Muscle of arm (tissue), 12 donors: ENCODE measurements around the gene SEC16A. TPM values are rescaled to one million over a fixed set of nuclear protein-coding genes. Genes with fewer than 3 reads are reported as not detected.

Experiments used
- DNase-seq: peaks from one replicate; pipeline ENCODE4 v3.0.0-alpha.2; 2013
- polyA plus RNA-seq, 12 donors: library from polyadenylated mRNA; unstranded; fragments of 120-200 nt; gene quantifications; one replicate each; pipeline ENCODE4 v1.2.1, GENCODE V29; 2013; ENCODE audit not compliant: insufficient read length in 12 of 12

Gene SEC16A
- polyA plus RNA-seq, 12 donors, result 29.9 to 45.1 (median 36.7) TPM; not detected in 1

DNA sequence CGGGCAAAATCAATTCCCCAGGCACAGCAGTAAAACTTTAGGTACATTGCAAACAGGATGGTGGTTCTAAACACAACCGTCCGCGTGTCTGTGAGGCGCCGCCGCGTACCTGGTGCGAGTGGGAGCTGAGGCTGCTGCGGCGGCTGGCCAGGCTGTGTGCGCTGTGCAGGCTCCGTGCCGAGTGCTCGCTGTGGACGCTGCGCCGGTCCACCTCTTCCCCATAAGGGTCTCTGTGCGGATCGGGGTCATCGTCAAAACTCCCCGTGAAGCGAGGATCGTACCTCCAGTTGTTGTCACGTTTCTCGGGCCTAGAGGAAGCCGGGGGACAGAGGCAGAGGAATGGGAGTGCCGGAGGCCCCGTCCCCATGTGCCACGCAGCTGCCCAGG is 16.7 kb downstream of the SEC16A start:
- DNase-seq, result no peak

DNA sequence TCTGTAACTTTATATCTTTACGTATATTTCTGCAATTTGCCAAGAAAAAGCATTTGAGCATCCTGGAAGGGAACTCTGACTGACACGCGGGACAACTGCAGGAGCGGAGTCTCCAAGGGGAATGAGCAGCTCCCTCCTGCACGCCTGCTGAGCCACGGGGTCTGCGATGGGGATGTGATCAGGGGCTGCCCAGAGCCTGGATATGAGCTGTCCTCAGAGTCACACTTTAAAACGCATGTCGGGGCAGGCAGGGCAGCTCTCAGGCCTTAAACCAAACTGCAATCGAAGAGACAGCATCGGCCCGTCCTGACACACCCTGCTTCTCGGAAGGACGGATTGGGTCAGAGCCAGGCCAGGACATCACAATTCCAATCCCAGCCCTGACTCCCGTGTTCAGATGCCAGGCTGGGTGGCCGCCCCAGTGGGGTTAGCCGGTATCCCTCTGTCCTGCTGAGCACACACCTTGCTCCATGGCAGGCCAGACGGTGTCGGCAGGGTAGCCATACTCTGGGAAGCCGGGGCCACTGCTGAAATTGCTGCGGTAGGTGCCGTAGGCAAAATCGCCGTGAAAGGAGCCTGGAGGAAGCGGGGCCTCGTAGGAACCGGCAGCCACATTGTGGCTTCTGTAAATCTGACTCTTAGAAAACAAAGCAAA is 17.2 kb downstream of the SEC16A start:
- no peak for DNase-seq

DNA sequence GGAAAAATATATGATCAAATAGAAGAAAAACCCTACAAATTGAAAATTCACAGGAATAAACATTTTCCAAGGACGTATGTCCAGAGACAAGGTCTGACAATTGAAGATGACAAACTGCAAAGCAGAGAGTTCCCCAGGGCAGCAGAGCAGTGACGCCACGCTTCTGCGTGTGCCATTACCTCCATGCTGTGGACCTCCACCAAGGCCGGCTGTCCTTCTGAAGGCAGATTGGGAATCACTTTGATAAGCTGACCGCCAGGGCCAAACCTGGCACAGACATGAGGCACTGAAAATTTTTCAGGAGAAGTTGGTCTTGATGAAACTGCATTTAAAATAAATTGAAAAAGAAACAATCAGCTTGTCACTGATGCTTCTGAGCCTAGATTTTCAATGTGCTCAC is 18.6 kb downstream of the SEC16A start:
- DNase-seq, result no peak

DNA sequence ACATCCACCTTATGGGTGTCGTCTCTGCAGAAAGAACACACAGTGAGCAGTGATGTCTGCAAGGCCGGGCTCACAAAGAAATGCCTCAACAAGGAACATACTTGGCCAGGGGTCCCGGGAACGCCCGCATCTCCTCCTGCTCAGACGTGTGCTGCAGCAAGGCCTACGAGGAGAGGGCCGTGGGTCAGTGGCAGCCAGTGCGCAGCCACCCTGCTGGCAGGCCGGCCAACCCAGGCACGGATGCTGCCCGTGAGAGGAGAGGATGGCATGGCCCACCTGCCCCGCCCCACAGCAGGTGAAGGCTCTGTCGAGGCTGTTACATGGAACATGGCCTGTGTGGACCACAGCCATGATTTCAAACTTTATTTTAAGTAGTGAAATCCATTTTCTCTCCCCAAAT is 19.3 kb downstream of the SEC16A start:
- DNase-seq, result no peak

DNA sequence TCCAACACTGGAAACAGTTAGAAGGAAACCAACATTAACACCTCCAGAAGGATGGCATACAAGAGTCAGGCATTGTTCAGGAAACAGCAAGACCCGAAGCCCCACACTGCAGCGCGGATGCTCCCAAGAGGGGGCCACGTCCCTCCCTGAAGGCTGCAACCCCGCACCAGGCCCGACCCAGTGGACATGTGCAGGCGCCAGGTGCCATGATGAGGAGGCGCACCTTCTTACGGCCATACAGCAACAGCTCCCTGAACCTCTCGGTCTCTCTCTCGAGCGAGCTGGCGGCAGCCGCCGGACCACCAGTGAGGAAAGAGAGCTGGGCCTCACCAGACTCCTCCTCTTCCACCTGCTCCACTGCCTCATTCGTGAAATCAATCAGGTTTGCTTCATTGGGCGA is 20.2 kb downstream of the SEC16A start:
- DNase-seq, result no peak

DNA sequence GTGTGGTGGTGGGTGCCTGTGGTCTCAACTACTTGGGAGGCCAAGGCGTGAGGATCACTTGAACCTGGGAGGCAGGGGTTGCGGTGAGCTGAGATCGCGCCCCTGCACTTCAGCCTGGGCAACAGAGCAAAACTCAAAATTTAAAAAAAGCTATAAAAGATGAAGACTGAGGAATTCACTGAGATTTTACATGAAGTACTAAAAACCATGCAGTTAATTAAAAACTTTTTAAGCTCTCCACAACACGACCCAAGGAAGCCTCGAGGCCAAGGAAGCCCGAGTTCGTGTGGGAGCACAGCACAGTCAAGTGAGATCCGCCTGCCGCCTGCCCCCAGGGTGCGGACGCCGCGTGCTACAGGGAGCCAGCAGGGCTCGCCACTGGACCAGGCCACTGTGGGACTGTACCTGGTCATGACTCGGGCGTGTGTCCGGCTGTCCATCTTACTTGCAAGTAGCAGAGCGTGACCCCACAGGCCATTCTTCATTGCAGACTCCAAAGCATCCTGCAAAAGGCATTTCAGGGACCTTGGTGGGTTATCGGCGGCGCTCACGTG is 22.0 kb downstream of the SEC16A start:
- no peak for DNase-seq

DNA sequence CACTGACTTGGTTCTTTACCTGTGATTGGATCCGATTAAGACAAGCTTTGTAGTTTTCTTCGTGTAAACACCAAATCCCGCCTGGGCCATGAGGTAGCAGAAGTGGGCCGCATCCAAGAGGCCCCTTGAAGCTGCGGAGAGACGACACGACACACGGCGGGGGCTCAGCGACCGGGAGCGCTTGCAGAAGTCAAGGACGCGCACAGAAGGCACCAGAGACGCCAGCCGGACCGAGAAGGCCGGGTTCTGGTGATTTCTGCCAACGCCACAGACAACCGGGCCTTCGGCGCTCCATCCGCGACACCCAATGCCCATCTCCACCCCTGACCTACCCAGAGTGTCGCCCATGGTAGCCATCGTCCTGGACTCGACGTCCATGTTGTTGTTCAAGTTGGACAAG is 23.4 kb downstream of the SEC16A start:
- no peak for DNase-seq

DNA sequence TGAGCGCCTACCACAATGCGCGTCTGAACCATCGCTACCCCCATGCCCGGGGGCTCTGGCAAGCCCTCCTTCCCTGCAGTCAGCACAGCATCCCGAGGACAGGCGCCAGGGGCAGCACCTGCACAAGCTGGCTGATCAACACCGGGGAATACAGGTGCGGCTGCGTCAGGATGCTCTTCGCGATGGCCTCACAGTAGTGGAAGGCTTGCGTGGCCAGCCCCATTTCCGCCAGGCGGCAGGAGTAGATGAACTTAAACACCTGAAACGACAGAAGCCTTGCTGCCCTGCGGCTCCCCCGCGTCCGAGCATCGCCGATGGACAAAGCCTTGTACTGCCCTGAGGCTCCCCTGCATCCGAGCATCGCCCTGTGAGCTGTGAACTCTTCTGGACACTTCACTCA is 25.5 kb downstream of the SEC16A start:
- no peak for DNase-seq

DNA sequence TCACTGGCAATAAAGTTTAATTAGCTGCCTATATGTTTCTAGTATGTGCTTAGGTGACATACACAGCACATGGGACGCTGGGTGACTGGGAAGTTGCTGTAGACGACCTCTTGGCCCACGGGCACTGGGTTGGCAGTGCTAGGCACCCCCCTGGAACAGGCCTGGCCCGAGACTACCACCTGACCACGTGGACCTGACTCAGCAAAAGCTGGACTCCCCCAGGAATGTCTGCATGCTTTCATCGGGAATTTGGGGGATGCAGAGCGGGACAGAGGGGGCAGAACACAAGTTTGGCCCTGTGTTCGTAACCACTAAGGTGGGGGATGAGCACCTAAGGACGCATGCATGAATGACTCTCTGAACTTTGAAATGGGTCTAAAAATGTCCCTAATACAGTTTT is 26.6 kb downstream of the SEC16A start:
- DNase-seq, result no peak

DNA sequence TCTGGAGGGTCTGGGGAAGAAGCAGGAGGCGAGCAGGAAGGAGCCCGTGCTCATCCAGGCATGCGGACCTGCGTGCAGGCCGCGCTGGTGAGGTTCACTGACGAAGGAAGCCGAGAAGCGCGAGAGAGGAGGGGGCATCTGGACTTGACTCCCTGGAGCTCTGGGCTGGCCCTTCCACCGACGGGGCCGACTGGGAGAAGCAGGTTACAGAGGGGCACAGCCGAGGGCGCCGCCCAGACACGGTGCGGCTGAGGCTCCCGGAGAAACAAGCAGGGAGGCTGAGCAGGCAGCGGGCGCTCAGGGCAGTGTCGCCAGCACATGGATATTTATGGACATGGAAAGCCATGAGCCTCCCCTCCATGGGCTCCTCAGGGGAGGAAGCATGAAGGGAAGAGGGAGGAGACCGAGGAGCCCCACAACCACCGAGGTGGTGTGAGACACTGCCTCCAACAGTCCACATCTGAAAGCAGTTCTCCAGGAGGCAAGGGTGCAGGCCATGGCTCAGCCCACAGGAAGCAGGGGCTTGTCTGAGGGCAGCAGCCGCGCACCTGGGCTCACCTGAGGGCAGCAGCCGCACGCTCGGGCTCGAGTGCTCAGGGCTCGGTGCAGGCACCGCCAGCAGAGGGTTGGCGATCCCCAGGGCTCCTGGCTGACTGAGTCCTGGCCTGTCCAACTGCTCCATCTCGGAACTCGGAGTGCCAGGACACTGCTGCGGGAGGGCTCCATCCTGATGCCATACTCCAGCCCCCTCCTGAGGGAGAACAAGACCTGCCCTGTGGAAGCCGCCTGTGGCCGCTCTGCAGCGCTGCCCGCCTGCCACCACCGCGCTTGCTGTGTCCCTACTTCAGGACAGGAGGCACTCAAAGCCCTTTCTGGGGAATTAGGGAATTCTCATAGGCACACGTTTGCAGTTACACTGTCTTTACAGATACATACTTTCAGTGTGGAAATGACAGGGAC is 27.5 kb downstream of the SEC16A start:
- no peak for DNase-seq

DNA sequence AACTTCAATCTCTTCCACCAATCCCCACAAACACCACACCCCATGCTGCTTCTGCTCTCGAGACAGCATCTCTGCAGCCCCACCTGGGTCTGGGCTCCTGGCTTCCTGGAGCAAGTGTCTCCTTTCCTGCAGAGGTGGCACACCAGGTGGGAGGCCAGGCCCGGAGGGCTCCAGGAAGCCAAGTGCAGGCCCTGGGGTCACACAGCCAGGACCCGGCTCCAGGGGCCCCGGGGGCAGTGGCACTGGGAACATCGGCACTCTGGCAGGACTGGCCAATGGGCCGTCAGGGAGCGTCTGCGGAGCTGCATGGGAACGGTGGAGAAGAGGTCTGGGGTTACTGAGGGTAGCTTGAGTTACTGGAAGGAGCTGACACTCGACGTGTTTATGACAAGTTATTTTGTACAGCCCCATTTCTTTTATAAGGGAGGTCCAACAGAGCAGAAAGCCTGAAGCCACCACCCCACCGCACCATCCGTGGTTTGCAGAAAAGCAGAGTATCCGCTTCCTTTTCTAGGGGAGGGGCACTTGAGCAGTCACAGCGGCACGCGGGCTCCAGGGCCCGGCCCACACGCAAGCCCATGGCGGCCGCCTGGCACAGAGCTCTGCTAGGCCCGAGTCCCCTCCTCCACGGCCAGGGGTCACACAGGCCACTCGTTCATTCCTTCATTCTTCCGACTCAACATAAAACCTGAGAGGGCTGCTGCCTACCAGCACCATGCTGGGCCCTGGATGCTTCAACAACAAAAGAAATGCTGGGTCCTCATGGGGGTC is 28.6 kb downstream of the SEC16A start:
- DNase-seq, result no peak

DNA sequence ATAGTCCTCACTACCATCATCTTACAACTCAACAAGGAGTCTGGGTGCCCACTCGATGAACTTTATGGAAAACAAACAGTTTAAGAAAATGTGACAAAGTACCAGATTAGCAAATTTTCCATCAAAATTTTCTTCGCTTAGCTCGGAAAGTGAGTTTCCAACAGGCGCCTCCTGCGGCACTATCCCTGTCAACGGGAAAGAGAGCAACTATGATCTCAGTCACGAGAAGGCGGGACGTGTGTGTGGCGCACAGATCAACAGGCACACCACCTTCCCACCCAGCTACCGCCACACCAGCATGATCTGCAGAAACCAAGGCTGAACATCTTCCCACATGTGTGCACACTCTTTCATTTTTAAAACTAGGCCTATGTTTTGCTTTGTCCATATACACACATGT is 29.5 kb downstream of the SEC16A start:
- DNase-seq, result no peak

DNA sequence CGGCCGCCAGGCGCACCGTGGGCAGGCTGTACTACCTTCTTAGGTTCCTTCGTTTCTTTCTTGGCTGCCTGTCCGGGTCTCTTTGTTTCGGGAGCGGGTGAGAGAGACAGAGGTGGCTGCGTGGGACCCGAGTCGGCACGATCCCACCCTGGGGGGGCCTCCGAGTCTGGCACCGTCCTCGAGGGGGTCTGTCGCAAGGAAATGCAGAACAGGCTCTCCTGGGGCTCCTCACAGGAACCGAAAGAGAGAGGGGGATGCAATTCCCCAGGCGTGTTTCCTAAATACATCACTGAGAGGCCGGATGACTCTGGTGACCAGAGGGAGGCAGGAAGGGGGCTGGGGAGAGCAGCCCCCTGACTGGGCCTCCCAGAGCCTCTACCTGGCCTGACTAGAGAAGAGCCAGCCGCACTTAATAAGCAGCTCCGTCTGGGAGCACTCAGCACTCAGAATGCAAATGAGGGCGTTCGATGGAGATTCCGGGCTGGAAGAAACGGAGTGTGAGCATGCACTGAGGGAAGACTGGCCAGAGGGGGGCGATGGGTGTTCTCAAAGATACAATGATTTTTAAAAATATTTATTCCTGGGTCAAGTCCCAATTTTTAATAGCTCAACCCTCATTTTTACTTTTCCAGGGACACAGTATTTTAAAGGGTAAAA is 31.5 kb downstream of the SEC16A start:
- no peak for DNase-seq

DNA sequence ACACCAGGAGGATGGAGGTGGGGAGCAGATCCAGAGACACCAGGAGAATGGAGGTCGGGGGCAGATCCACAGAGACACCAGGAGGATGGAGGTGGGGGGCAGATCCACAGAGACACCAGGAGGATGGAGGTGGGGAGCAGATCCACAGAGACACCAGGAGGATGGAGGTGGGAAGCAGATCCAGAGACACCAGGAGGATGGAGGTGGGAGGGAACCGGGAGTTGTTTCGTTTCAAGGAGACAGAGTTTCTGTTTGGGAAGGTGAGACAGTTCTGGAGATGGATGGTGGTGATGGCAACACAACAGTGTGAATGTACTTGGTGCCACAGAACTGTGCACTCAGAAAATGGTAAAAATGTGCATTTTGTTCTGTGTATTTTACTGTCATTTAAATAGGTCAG is 34.2 kb downstream of the SEC16A start:
- no peak for DNase-seq

DNA sequence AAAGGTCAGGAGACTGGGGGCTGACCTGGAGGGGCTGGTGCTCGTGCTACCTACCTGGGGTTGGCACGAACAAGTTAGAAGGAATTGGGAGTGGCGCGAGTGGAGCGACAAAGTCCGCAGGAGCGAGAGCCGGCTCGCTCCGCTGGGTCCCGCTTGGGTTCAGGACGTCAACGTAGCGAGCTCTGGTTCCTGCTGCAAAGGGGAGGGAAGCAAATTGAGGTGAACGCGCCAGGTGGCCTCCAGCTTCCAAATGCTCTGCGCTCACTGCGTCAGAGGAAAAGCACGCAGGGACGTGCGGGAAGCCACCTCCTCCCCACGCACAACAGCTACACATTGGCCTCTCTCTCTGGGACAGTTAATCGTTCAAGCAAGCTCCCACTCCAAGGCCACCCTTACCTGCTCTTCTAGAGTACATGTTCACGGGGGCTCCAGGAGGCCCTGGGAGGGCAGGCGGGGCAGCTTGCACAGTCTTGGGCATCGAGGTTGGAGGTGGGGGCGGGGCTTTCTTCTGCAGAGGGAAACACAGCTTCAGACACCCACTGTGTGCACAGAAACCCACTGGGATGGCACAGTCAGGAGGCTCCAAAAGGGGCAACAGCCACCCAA is 35.6 kb downstream of the SEC16A start:
- no peak for DNase-seq

DNA sequence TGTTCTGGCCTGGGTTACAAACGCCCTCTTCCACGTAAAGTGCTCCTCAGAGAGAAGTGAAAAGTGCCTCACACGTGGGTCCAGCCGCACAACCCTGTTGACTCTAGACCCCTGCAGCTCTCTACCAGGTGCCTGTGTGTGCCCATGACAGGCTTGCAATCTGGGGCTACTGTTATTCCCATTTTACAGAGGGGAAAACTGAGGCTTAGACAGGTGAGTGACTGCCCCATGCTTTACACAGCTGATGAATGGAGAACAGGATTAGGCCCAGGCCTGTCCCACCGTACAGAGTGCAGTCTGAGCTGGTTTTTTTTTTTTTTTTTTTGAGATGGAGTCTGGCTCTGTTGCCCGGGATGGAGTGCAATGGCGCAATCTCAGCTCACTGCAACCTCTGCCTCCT is 37.0 kb downstream of the SEC16A start:
- no peak for DNase-seq

DNA sequence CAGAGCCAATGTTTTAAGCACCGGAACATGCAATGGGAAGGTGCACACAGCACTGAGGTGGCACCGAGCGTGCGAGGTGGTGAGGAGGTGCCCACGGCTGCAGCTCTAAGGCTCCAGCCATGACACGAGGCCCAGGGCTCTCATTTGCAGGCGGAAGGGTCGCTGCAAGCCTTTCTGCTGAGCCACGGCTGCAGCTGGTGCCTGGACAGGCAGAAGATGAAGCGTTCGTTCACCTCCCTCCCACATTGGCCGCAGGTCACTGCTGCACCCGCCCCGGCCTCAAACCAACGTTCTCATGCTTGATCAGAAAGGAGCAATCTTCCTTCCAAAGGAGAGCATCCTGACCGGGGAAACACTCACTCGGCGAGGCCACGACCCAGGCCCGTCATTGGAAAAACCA is 38.7 kb downstream of the SEC16A start:
- no peak for DNase-seq

DNA sequence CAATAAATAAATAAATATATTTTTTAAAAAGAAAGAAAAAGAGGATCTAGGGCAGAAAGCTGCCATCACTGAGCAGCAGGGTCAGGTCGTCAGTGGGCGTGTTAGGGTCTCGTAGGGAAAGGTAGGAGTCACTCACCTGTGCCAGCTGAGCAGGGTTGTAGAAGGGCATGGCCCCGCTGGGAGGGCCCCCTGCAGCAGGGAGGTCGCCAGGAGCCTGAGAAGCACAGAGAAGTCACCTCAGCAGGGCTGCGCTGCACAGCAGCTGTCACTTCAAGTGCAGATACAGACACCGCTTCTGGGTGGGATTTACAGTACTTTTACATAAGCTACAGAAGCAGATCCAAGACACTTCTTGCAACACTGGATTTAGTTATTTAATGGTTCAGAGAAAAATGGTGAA is 39.2 kb downstream of the SEC16A start:
- DNase-seq, result no peak

DNA sequence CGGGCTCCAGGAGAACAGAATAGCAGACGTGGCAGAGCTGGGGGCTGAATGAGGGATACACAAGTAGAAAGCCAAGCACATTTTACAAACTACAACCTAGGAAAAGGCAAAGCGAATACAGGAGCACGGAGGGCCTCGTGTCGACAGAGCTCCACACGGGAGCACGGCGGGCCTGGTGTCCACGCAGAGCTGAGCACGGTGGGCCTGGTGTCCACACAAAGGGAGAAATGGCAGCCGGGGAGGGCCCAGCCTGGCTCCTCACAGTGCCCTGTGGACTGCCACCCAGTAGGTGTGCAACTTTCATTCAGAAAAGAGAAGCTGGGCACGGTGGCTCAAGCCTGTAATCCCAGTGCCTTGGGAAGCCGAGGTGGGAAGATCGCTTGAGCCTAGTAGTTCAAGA is 39.8 kb downstream of the SEC16A start:
- no peak for DNase-seq

DNA sequence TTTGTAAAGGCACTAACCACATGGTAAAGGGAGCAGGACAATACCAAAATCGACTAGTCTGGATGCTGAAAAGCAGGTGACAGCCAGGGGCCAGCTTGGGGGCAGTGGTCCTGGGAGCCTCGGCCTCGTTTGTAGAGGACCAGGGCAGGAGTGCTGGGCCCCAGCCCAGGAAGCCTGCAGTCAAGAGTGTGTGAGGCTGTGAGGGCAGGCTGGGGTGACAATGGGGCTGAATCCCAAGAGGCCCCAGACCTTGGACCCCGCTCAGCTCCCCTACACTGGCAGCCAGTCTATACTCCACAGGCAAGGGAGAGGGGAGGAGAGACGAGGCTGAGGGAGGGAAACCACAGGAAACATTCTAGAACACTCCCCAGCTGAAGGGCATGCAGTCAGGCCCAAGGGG is 40.6 kb downstream of the SEC16A start:
- no peak for DNase-seq

DNA sequence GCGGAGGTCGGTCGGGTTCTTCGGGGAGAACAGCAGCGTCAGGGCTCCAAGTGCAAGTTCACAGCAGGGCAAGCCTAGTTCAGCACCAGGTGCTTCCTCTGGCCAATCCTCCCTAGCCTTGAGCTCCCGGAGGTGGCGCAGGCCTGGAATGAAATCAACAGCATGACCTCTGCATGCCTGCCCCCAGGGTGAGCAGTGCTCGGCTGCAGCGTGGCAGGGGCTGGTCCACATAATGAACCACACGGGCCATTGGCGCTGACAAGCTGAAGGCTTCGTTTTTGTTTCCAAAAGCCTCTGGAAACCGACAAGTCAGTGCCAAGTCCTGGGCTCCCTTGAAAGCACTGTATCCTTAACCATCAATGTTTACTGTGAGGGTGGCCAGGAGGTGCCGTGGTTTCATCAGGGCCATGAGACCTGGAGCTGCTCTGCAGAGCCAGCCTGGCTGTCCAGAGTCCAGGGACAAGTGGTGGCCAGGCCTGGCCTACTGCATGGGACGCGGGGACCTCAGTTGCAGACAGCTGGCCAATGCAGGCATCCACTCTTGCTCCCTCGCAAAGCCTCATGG is 41.1 kb downstream of the SEC16A start:
- DNase-seq, result no peak
